ENCODE data around the gene EFNA5. TPM values are rescaled to one million over a fixed set of nuclear protein-coding genes. Genes with fewer than 3 reads are reported as not detected.

EFNA5 gene
- total RNA-seq, 1 donor from 2014 or later: 12.0 TPM

- Mint-ChIP-seq H3K27me3 (no peaks in the 10 kb centered on the region), H3K27ac (no peak overlapping the region), H3K36me3 (ENCODE audit: insufficient read depth) (no peaks in the 10 kb centered on the region), H3K4me3 (ENCODE audit: low read depth) (no peak overlapping the region), H3K4me1 (ENCODE audit: low read depth) (peaks cover 5% of the 10 kb centered on the region), H3K9me3 (ENCODE audit: low read depth) (no peaks in the 10 kb centered on the region)
- no peak for TF ChIP-seq CTCF (IDR thresholded peaks at IDR 0.05; ENCODE audit: unreplicated experiment)
- DNase-seq (ENCODE audit: low spot score, unreplicated experiment): no peak
These were observed 24.3 kb downstream of the EFNA5 start for GRCh38 chr5:107646418-107646817.

GRCh38 chr5:107640568-107640967 lies 30.2 kb downstream of the EFNA5 start:
- Mint-ChIP-seq H3K4me3 (ENCODE audit: low read depth) (no peak overlapping the region), H3K9me3 (ENCODE audit: low read depth) (no peaks in the 10 kb centered on the region), H3K27ac (peak overlapping the region; percentile 91), H3K27me3 (no peaks in the 10 kb centered on the region), H3K4me1 (ENCODE audit: low read depth) (peaks cover 5% of the 10 kb centered on the region), H3K36me3 (ENCODE audit: insufficient read depth) (no peaks in the 10 kb centered on the region)
- no peak for TF ChIP-seq CTCF (IDR thresholded peaks at IDR 0.05; ENCODE audit: unreplicated experiment)
- DNase-seq (ENCODE audit: low spot score, unreplicated experiment): no peak

GRCh38 chr5:107639990-107640389 lies 30.7 kb downstream of the EFNA5 start:
- no peaks in the 10 kb centered on the region for H3K27me3 Mint-ChIP-seq
- H3K4me3 Mint-ChIP-seq (ENCODE audit: low read depth): no peak overlapping the region
- no peaks in the 10 kb centered on the region for H3K9me3 Mint-ChIP-seq (ENCODE audit: low read depth)
- DNase-seq (ENCODE audit: low spot score, unreplicated experiment): no peak
- TF ChIP-seq CTCF (IDR thresholded peaks at IDR 0.05; ENCODE audit: unreplicated experiment): no peak
- H3K4me1 Mint-ChIP-seq (ENCODE audit: low read depth): peaks cover 5% of the 10 kb centered on the region
- no peak overlapping the region for H3K27ac Mint-ChIP-seq
- H3K36me3 Mint-ChIP-seq (ENCODE audit: insufficient read depth): no peaks in the 10 kb centered on the region

GRCh38 chr5:107636555-107636954 lies 34.2 kb downstream of the EFNA5 start:
- Mint-ChIP-seq H3K27ac (no peak overlapping the region), H3K27me3 (no peaks in the 10 kb centered on the region), H3K4me3 (ENCODE audit: low read depth) (no peak overlapping the region), H3K4me1 (ENCODE audit: low read depth) (peaks cover 5% of the 10 kb centered on the region), H3K9me3 (ENCODE audit: low read depth) (no peaks in the 10 kb centered on the region), H3K36me3 (ENCODE audit: insufficient read depth) (no peaks in the 10 kb centered on the region)
- DNase-seq (ENCODE audit: low spot score, unreplicated experiment): no peak
- TF ChIP-seq CTCF (IDR thresholded peaks at IDR 0.05; ENCODE audit: unreplicated experiment): no peak

GRCh38 chr5:107636068-107636467 lies 34.7 kb downstream of the EFNA5 start:
- no peak for DNase-seq (ENCODE audit: low spot score, unreplicated experiment)

More at GRCh38 chr5:107636068-107636467, 34.7 kb downstream of the EFNA5 start:
- Mint-ChIP-seq H3K9me3 (ENCODE audit: low read depth) (no peaks in the 10 kb centered on the region), H3K4me1 (ENCODE audit: low read depth) (peaks cover 5% of the 10 kb centered on the region), H3K36me3 (ENCODE audit: insufficient read depth) (no peaks in the 10 kb centered on the region), H3K4me3 (ENCODE audit: low read depth) (no peak overlapping the region), H3K27me3 (no peaks in the 10 kb centered on the region), H3K27ac (no peak overlapping the region)
- TF ChIP-seq CTCF (IDR thresholded peaks at IDR 0.05; ENCODE audit: unreplicated experiment): no peak

Measured in progenitor cell of endocrine pancreas (in vitro differentiated cells).